HG02870 (cell line): ENCODE data around the gene CD2AP.

Experiments used
- ATAC-seq: cut with Tn5 transposase; IDR thresholded peaks from one replicate; pipeline ENCODE4 v1.9.1; 2021; ENCODE audit warnings: mild to moderate bottlenecking, moderate library complexity; ENCODE audit not compliant: unreplicated experiment

CD2AP gene

DNA sequence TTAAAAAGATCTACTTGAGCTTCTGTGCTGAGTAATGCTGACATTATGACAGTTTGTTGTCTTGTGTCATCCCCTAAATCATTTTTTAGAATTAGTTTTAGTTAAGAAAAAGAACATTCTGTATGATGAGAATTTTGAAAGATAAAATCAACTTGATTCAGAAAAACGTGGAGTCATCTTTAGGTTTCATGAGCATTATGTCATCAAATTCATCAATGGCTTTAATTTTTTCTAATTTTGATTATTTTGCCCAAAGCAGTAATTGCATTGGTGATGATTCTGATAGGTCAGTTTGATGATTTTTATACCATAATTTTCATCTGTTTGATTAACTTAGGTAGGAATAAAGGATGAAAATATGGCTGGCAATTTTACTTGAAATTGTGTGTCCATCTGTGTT is 194.2 kb downstream of the CD2AP start:
- ATAC-seq = no peak

DNA sequence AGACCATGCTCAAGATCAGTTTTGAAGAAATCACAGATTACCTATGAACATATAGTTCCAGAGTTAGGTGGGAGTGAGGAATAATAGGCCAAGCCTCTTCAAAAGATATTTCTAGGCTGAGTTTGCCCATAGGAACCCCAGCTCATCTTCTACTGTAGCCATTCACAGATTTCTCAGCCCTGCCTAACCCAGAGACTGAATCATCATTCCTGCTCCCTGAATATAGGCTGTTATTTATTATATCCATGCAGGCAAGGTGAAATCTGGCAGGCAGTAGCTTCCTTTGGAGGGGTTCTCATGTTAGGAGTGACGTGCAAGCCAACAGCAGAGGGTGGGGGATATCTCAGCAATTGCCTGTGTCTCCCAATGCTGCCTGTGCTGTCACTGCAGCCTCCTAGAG is 195.2 kb downstream of the CD2AP start:
- no peak for ATAC-seq

DNA sequence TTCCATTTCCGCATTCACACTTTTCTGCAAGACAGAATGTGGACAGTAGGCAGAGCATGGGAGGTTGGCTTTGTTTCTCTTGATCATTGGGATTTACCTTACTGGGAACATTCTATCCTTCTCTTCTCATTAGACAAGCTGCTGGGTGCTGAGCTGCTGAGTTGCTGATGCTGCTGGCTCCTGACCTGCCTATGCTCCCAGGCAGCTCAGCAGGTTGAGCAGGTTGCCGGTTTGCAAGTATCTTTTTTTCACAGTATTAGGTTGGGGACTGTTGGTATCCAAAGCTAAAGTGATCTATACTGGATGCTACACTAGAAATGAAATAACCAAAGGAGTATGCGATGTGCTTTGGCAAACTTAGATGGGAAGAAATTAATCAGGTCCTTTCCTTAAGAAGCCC is 197.1 kb downstream of the CD2AP start:
- ATAC-seq = no peak
